ENCODE results near the gene FOXA3. TPM values are rescaled to one million over a fixed set of nuclear protein-coding genes. Genes with fewer than 3 reads are reported as not detected.

The FOXA3 gene
- total RNA-seq, 1 donor from 2014 or later, result not detected

- Histone ChIP-seq H3K27me3 (ENCODE audit: control insufficient read depth in 3 of 3, insufficient read depth in 3 of 3, low read length in 3 of 3) (peaks cover 0 to 3% (median 3%) of the 10 kb centered on the region in 3 donors), H3K27ac (ENCODE audit: low read depth, low read length) (no peak overlapping the region), H3K4me1 (ENCODE audit: control insufficient read depth in 3 of 3, insufficient read depth in 3 of 3, low read length in 3 of 3) (no peaks in the 10 kb centered on the region), H3K36me3 (ENCODE audit: control insufficient read depth in 3 of 3, insufficient read depth in 3 of 3, low read length in 3 of 3) (no peaks in the 10 kb centered on the region), H3K9ac (ENCODE audit: low read depth in 1 of 3, low read length in 3 of 3) (no peak overlapping the region), H3K9me3 (ENCODE audit: control insufficient read depth in 3 of 3, low read length in 3 of 3) (no peaks in the 10 kb centered on the region), H3K4me3 (ENCODE audit: low read length in 3 of 3) (no peak overlapping the region)
Measured at GRCh38 chr19:45870798-45871197, 6.7 kb downstream of the FOXA3 start.

- Histone ChIP-seq H3K4me3 (ENCODE audit: low read length in 3 of 3) (no peak overlapping the region), H3K27ac (ENCODE audit: low read depth, low read length) (no peak overlapping the region), H3K36me3 (ENCODE audit: control insufficient read depth in 3 of 3, insufficient read depth in 3 of 3, low read length in 3 of 3) (no peaks in the 10 kb centered on the region), H3K9ac (ENCODE audit: low read depth in 1 of 3, low read length in 3 of 3) (no peak overlapping the region), H3K27me3 (ENCODE audit: control insufficient read depth in 3 of 3, insufficient read depth in 3 of 3, low read length in 3 of 3) (peaks cover 0 to 5% (median 3%) of the 10 kb centered on the region in 3 donors), H3K4me1 (ENCODE audit: control insufficient read depth in 3 of 3, insufficient read depth in 3 of 3, low read length in 3 of 3) (peaks cover under 1 to 4% (median 3%) of the 10 kb centered on the region in 3 donors), H3K9me3 (ENCODE audit: control insufficient read depth in 3 of 3, low read length in 3 of 3) (no peaks in the 10 kb centered on the region)
Measured at GRCh38 chr19:45872095-45872919, 8.2 kb downstream of the FOXA3 start.

GRCh38 chr19:45873219-45873772 is 9.2 kb downstream of the FOXA3 start:
- no peak overlapping the region for H3K9ac ChIP-seq (ENCODE audit: low read depth in 1 of 3, low read length in 3 of 3)
- no peak overlapping the region for H3K4me3 ChIP-seq (ENCODE audit: low read length in 3 of 3)
- H3K4me1 ChIP-seq (ENCODE audit: control insufficient read depth in 3 of 3, insufficient read depth in 3 of 3, low read length in 3 of 3), result peaks cover 3 to 10% (median 5%) of the 10 kb centered on the region in 3 donors
- no peaks in the 10 kb centered on the region for H3K36me3 ChIP-seq (ENCODE audit: control insufficient read depth in 3 of 3, insufficient read depth in 3 of 3, low read length in 3 of 3)
- no peak overlapping the region for H3K27ac ChIP-seq (ENCODE audit: low read depth, low read length)
- H3K27me3 ChIP-seq (ENCODE audit: control insufficient read depth in 3 of 3, insufficient read depth in 3 of 3, low read length in 3 of 3), result peaks cover 0 to 14% (median 9%) of the 10 kb centered on the region in 3 donors
- H3K9me3 ChIP-seq (ENCODE audit: control insufficient read depth in 3 of 3, low read length in 3 of 3), result no peaks in the 10 kb centered on the region

- Histone ChIP-seq H3K27me3 (ENCODE audit: control insufficient read depth in 3 of 3, insufficient read depth in 3 of 3, low read length in 3 of 3) (peaks cover 0 to 14% (median 9%) of the 10 kb centered on the region in 3 donors), H3K4me1 (ENCODE audit: control insufficient read depth in 3 of 3, insufficient read depth in 3 of 3, low read length in 3 of 3) (peaks cover 3 to 13% (median 5%) of the 10 kb centered on the region in 3 donors), H3K9me3 (ENCODE audit: control insufficient read depth in 3 of 3, low read length in 3 of 3) (no peaks in the 10 kb centered on the region), H3K36me3 (ENCODE audit: control insufficient read depth in 3 of 3, insufficient read depth in 3 of 3, low read length in 3 of 3) (no peaks in the 10 kb centered on the region), H3K4me3 (ENCODE audit: low read length in 3 of 3) (no peak overlapping the region), H3K27ac (ENCODE audit: low read depth, low read length) (no peak overlapping the region), H3K9ac (ENCODE audit: low read depth in 1 of 3, low read length in 3 of 3) (no peak overlapping the region)
Measured at GRCh38 chr19:45874620-45874966, 10.5 kb downstream of the FOXA3 start.

- no peak overlapping the region for H3K9ac ChIP-seq (ENCODE audit: low read depth in 1 of 3, low read length in 3 of 3)
- no peaks in the 10 kb centered on the region for H3K9me3 ChIP-seq (ENCODE audit: control insufficient read depth in 3 of 3, low read length in 3 of 3)
- no peak overlapping the region for H3K4me3 ChIP-seq (ENCODE audit: low read length in 3 of 3)
- peaks cover 0 to 14% (median 9%) of the 10 kb centered on the region in 3 donors for H3K27me3 ChIP-seq (ENCODE audit: control insufficient read depth in 3 of 3, insufficient read depth in 3 of 3, low read length in 3 of 3)
- H3K27ac ChIP-seq (ENCODE audit: low read depth, low read length), result no peak overlapping the region
- H3K36me3 ChIP-seq (ENCODE audit: control insufficient read depth in 3 of 3, insufficient read depth in 3 of 3, low read length in 3 of 3), result no peaks in the 10 kb centered on the region
- peaks cover 3 to 13% (median 5%) of the 10 kb centered on the region in 3 donors for H3K4me1 ChIP-seq (ENCODE audit: control insufficient read depth in 3 of 3, insufficient read depth in 3 of 3, low read length in 3 of 3)
Measured at GRCh38 chr19:45876161-45876410, 12.0 kb downstream of the FOXA3 start.

GRCh38 chr19:45876411-45877197 is 12.5 kb downstream of the FOXA3 start:
- H3K9ac ChIP-seq (ENCODE audit: low read depth in 1 of 3, low read length in 3 of 3), result peak overlapping the region; percentile 33 to 68 (median 38)
- H3K36me3 ChIP-seq (ENCODE audit: control insufficient read depth in 3 of 3, insufficient read depth in 3 of 3, low read length in 3 of 3), result no peaks in the 10 kb centered on the region
- H3K27me3 ChIP-seq (ENCODE audit: control insufficient read depth in 3 of 3, insufficient read depth in 3 of 3, low read length in 3 of 3), result peaks cover 0 to 14% (median 9%) of the 10 kb centered on the region in 3 donors
- no peaks in the 10 kb centered on the region for H3K9me3 ChIP-seq (ENCODE audit: control insufficient read depth in 3 of 3, low read length in 3 of 3)
- H3K4me3 ChIP-seq (ENCODE audit: low read length in 3 of 3), result no peak overlapping the region
- H3K27ac ChIP-seq (ENCODE audit: low read depth, low read length), result peak overlapping the region; percentile 64
- H3K4me1 ChIP-seq (ENCODE audit: control insufficient read depth in 3 of 3, insufficient read depth in 3 of 3, low read length in 3 of 3), result peaks cover 3 to 13% (median 5%) of the 10 kb centered on the region in 3 donors

GRCh38 chr19:45878043-45878794 is 14.1 kb downstream of the FOXA3 start:
- Histone ChIP-seq H3K27me3 (ENCODE audit: control insufficient read depth in 3 of 3, insufficient read depth in 3 of 3, low read length in 3 of 3) (peaks cover 0 to 14% (median 9%) of the 10 kb centered on the region in 3 donors), H3K27ac (ENCODE audit: low read depth, low read length) (no peak overlapping the region), H3K4me1 (ENCODE audit: control insufficient read depth in 3 of 3, insufficient read depth in 3 of 3, low read length in 3 of 3) (peaks cover 17 to 29% (median 20%) of the 10 kb centered on the region in 3 donors), H3K9ac (ENCODE audit: low read depth in 1 of 3, low read length in 3 of 3) (no peak overlapping the region), H3K36me3 (ENCODE audit: control insufficient read depth in 3 of 3, insufficient read depth in 3 of 3, low read length in 3 of 3) (peaks cover 0 to 4% (median 0%) of the 10 kb centered on the region in 3 donors), H3K4me3 (ENCODE audit: low read length in 3 of 3) (no peak overlapping the region), H3K9me3 (ENCODE audit: control insufficient read depth in 3 of 3, low read length in 3 of 3) (no peaks in the 10 kb centered on the region)

GRCh38 chr19:45879055-45879454 is 14.9 kb downstream of the FOXA3 start:
- Histone ChIP-seq H3K27me3 (ENCODE audit: control insufficient read depth in 3 of 3, insufficient read depth in 3 of 3, low read length in 3 of 3) (peaks cover 0 to 14% (median 6%) of the 10 kb centered on the region in 3 donors), H3K9ac (ENCODE audit: low read depth in 1 of 3, low read length in 3 of 3) (no peak overlapping the region), H3K36me3 (ENCODE audit: control insufficient read depth in 3 of 3, insufficient read depth in 3 of 3, low read length in 3 of 3) (peaks cover 0 to 4% (median under 1%) of the 10 kb centered on the region in 3 donors), H3K27ac (ENCODE audit: low read depth, low read length) (no peak overlapping the region), H3K4me1 (ENCODE audit: control insufficient read depth in 3 of 3, insufficient read depth in 3 of 3, low read length in 3 of 3) (peaks cover 25 to 36% (median 27%) of the 10 kb centered on the region in 3 donors), H3K4me3 (ENCODE audit: low read length in 3 of 3) (no peak overlapping the region), H3K9me3 (ENCODE audit: control insufficient read depth in 3 of 3, low read length in 3 of 3) (no peaks in the 10 kb centered on the region)

GRCh38 chr19:45879971-45880370 is 15.8 kb downstream of the FOXA3 start:
- Histone ChIP-seq H3K27ac (ENCODE audit: low read depth, low read length) (no peak overlapping the region), H3K4me1 (ENCODE audit: control insufficient read depth in 3 of 3, insufficient read depth in 3 of 3, low read length in 3 of 3) (peaks cover 34 to 45% (median 37%) of the 10 kb centered on the region in 3 donors), H3K9ac (ENCODE audit: low read depth in 1 of 3, low read length in 3 of 3) (no peak overlapping the region), H3K27me3 (ENCODE audit: control insufficient read depth in 3 of 3, insufficient read depth in 3 of 3, low read length in 3 of 3) (peaks cover 0 to 14% (median 6%) of the 10 kb centered on the region in 3 donors), H3K36me3 (ENCODE audit: control insufficient read depth in 3 of 3, insufficient read depth in 3 of 3, low read length in 3 of 3) (peaks cover 0 to 7% (median 4%) of the 10 kb centered on the region in 3 donors), H3K4me3 (ENCODE audit: low read length in 3 of 3) (no peak overlapping the region), H3K9me3 (ENCODE audit: control insufficient read depth in 3 of 3, low read length in 3 of 3) (no peaks in the 10 kb centered on the region)

All from skeletal muscle tissue (tissue), 4 donors.